IPS-18c (cell line): ENCODE results near the gene CRHR2.
A peak's percentile ranks its signal among the peaks of the same experiment; 100 is the strongest.

ENCODE experiments used
- H3K4me3 ChIP-seq: 2 replicates; pipeline ENCODE4 v1.7.0; 2013; ENCODE audit warnings: low read depth, mild to moderate bottlenecking, low read length, moderate library complexity; ENCODE audit not compliant: insufficient read depth
- H3K9me3 ChIP-seq: one replicate; pipeline ENCODE4 v1.6.1; 2013; ENCODE audit warnings: mild to moderate bottlenecking, low read length, moderate library complexity; ENCODE audit not compliant: control insufficient read depth, insufficient read depth

CRHR2 gene

DNA sequence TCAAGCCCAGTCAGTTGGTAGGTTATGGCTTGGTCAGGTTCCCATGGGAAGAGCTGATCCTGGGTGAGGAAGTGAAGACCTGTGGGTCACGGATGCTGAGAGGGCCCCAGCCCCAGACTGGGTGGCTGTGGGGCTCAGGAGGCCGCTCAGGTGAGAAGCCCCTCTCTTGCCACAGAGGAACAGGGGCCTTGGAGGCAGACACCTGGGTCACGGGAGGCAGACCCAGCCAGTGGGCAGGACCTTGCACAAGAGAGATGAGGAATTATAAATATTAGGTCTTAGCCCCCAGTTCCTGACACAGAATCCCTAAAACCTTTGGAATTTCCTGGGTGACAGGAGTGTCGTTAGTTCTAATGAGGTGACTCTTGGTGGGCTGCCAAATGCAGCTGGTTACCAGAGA is 10.6 kb upstream of the CRHR2 start:
- H3K4me3 ChIP-seq = no peak overlapping the region
- H3K9me3 ChIP-seq = no peaks in the 10 kb centered on the region

DNA sequence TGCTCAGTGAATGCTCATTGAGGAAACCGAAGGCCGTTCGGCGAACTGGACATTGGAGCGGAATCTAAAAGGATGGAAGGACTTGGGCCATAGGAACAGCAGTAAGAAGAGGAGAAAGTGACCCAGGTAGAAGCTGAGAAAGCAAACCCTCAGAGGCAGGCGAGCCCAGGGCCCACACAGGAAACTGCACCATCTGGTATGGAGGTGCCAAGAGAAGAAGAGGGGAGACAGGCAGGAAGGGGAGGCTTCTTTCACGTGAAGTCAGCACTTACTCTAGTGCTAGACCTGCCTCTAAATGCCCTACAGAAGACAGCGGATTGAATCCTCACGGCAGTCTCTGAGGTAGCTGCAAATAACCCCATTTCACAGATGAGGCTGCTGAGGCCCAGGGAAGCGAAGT is 10.2 kb upstream of the CRHR2 start:
- no peak overlapping the region for H3K4me3 ChIP-seq
- H3K9me3 ChIP-seq = no peaks in the 10 kb centered on the region

DNA sequence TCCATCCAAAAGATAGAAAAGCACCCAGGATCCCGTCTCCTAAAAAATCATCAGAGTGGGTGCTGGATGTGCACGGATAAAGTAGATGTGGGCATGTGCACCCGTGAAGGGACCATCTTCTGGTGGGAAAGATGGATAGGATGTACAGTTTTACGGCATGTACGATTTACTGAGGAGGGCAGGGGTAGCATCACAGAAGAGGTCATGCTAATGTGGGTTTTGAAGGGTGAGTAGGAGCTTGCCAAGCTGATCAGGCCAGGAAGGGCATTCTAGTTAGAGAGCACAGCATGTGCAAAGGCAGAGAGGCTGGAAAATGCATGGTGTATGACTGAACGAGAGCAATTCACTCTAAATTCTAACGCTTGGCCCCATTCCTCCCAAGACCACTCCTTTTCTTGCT is 7.8 kb upstream of the CRHR2 start:
- H3K9me3 ChIP-seq = no peaks in the 10 kb centered on the region
- H3K4me3 ChIP-seq = no peak overlapping the region

DNA sequence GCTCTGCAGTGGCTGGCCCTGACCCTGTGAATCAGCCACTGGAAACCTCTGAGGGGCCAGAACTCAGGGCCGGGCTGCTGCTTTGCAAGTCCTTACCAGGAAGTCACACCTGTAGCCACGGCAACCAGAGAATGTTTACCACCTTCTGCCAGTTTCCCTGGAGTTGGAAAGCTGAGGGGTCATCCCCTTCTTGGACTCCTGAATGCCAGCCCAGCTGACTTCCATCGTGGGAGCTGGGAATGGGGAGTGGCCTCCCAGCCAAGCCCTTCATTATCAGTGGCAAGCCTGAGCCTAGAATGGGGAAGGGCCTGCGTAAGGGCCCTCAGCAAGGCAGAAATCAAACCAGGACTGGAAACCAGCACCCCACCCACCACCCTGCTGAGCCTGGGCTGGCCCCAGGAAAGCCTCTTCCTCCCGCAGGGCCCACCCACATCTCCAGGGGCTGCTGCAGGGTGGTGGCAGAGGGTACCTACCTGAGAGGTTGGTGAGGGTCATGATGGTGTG is 6.5 kb upstream of the CRHR2 start:
- H3K4me3 ChIP-seq = no peak overlapping the region

DNA sequence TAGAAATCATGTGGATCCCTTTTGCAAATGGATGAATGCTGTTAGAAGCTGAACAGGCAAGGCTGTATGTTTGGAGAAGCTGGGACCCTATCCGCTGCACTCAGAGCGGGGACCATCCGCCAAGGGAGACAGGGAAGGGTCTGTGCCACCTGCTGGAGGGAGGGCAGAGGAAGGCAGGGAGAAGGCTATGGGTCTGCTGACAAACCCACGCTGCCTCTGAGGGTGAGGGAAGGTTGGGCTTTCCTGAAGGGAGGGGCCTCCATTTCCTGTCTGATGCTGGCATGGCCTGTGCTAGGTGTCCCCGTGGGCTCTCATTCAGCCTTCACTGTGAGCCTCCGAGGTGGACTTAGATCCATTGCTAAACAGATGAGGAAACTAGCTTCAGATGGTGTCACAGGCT is 5.3 kb upstream of the CRHR2 start:
- Histone ChIP-seq H3K4me3 (no peak overlapping the region), H3K9me3 (peaks cover under 1% of the 10 kb centered on the region)

More for the DNA sequence above, 6.5 kb upstream of the CRHR2 start:
- H3K9me3 ChIP-seq = no peaks in the 10 kb centered on the region

DNA sequence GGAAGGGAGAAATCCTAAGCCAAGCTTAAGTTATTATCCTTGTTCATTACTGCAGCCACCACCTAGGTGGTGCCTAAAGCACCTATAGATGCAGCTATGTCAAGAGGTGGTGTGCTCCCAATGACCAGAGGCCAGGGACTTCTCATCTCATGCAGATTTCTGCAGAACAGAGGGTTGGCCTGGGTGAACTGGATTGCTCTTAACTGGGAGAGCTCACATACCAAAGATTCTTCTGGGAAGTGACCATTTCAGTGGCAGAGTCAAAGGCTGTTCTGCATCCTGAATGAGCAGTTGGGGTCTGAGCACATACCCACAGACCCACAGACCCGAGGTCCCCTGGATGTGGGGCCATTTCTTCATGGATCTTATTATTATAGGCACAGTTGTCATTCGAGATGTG is 2.1 kb upstream of the CRHR2 start:
- H3K4me3 ChIP-seq = no peak overlapping the region
- peaks cover 2% of the 10 kb centered on the region for H3K9me3 ChIP-seq

DNA sequence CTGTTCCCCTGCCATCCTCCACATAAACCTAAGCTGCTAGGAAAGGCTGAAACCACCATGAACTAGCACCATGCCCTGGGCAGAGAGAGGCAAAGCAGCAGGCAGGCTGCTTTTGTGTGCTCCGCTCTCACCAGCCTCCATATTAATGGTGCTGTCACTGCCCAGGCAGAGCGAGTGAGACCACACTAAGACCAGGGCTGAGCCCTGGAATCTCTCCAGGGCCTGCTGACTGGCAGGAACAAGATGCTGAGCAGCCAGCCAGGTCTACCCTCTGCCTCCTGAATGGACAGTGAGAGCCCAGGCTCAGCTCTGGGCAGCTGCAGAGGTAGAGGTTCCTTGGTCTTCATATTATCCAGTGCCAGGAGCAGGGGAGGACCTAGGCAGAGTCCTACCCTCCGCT is 1.6 kb upstream of the CRHR2 start:
- H3K4me3 ChIP-seq = no peak overlapping the region
- peaks cover 2% of the 10 kb centered on the region for H3K9me3 ChIP-seq

DNA sequence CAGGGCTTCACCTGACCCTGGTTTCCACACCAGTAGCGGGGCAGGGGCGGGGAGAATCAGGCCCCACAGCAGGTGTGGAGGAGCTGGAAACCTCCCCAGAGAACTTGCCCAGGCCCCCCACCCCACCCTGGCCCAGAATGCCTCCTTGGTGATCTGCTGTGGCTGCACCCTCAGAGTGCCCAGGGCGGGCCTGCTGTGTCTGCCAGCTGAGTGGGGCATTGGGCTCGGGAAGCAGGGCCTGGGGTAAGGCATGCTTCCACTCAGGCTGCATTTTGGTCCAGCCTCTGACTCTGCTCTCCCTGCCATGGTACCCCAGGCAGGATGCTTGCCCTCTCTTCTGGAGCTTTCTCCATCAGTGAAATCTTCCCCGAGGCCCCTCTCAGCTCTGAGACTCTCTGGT is 1.1 kb upstream of the CRHR2 start:
- no peak overlapping the region for H3K4me3 ChIP-seq
- peaks cover 2% of the 10 kb centered on the region for H3K9me3 ChIP-seq

DNA sequence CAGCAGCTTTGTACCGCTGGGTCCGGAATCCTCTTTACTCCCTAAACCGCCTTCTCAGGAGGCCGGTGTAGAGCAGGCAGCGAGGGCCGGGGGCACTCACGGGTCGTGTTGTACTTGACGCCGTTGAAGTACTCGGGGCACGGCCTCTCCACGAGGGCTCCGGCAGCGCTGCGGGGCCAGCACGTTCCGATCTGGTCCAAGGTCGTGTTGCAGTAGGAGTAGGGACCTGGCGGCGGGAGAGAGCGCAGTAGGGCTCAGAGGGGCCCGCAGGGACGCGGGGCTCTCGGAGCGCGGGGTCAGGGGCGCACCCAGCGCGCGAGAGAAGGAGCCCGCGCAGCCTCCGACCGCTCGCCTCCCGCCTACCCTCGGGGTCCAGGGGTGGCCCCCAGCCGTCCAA is 443 bp downstream of the CRHR2 start:
- Histone ChIP-seq H3K9me3 (peaks cover 2% of the 10 kb centered on the region), H3K4me3 (peak overlapping the region; percentile 67)

DNA sequence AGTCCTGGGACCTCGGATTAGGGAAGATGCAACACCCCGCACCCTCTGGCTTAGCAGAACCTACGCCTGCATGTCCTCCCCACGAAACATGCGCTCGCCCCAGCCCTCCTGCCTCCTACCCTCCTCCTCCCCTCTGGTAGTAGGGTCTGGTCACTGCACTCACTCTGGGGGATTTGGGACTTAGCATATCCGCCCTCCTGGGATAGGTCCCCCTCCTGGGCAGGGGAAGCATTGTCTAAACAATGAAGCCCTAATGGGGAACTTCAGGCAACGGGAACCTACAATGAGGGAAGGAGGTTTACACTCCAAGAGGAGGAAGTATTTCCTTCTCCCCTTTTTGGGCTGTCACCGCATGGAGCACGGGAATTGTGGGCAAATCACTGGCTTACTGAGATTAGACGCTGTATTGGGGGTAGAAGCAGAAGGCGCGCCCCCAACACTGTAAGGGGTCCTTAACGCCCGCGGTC is 892 bp downstream of the CRHR2 start:
- H3K4me3 ChIP-seq = peak overlapping the region; percentile 67

DNA sequence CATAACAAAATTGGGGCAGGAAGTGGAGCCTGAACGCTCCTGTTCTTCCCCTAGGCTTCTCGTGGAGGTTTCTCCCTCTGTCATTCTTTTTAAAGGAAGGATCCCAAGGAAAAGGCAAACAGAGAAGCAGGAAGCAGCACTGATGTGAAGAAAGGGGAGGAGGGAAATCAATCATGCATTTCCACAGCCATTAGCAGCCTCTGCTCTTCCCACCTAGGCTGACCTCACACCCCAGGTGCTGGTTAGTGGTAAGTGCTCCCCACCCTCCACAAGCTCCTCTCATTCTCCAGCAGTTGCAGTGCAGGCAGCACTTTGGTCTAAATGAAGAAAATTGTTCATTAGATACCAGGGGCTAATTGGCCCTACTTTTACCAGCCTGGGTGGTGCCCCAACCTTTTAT is 2.6 kb downstream of the CRHR2 start:
- Histone ChIP-seq H3K4me3 (no peak overlapping the region), H3K9me3 (peaks cover 2% of the 10 kb centered on the region)

More for the DNA sequence above, 892 bp downstream of the CRHR2 start:
- H3K9me3 ChIP-seq = peaks cover 2% of the 10 kb centered on the region

DNA sequence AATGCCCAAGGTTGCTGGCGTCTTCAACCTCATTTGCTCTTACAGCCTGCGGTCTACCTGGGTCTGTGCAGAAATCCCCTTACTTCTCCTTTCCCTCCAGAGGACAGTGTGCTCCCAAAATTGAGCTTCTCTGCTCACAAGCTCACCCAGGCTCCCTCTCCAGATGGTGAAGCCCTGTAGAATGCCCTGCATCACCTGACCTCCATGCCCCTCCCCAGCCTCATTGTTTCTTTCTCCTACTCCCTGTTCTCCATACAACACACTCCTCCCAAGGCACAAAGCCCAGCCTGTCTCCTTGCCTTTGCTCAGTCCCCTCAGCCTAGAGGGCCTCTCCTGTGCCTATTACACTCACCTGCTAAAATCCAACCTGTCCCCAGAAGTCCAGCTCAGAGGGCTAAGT is 3.5 kb downstream of the CRHR2 start:
- peaks cover 2% of the 10 kb centered on the region for H3K9me3 ChIP-seq
- H3K4me3 ChIP-seq = no peak overlapping the region

DNA sequence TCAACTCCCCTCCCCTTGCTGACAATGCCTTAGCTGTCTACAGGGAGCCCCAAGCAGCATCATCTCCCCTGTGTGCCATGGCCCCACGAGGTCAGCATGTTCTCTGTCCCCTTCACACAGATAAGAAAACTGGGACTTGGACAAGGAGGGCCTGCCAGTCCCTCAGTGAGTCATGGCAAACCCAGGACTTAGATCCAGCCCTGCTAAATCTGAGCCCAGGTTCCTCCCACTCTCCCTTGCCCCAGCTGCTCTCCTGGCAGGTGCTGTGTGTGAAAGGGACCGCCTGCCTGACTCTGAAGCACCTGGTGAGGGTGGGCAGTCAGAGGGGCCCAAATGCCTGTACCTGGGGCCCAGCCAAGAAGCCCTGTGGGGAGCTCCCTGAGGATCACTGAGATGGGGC is 7.4 kb downstream of the CRHR2 start:
- H3K9me3 ChIP-seq = no peaks in the 10 kb centered on the region
- H3K4me3 ChIP-seq = no peak overlapping the region

DNA sequence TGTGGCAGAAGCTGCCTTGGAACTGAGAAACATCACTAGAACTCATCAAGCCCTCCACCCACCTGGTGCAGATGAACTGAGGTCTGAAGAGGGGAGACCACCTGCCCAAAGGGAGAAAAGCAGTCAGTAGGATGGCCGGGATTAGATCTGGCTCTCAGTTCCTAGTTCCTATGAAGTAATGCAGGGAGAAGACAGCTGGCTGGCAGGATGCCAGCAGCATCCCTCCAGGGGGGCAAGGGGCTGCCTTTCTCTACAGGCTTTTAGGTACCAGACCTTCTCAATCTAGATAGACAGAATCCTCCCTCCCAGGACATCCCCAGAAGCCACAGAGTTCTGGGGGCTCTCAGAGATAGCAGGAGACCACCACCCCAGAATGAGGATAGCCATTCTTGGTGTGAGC is 7.8 kb downstream of the CRHR2 start:
- Histone ChIP-seq H3K4me3 (no peak overlapping the region), H3K9me3 (no peaks in the 10 kb centered on the region)

DNA sequence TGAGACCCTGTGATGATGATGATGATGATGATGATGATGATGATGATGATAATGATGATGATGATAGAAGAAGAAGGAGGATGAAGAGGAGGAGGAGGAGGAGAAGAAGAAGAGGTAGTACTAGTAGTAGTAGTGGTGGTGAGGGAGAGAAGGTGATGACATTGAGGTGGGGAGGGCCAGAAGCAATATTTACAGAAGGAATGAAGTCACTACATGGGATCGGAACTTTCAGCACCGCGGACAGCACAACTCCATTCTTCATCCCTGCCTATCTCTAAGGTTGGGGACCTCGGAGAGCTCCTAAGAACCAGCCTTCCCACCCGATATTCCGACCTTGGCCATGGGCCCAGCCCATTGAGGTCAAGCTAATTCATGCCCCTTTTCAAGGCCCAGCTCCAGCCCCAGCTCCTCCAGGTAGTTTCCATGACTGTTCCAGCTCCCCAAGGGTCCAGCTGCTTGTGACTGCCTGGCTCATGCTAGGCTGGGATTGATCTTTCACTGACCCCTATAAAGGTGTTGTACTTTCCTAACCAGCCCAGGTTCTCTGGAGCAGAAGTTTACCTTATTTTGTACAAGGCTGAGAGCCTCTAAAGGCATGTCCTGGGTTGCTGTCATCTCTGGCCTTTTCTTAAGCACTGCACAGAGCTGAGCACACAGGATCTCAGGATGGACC is 10.3 kb downstream of the CRHR2 start:
- H3K9me3 ChIP-seq = no peaks in the 10 kb centered on the region
- H3K4me3 ChIP-seq = no peak overlapping the region

DNA sequence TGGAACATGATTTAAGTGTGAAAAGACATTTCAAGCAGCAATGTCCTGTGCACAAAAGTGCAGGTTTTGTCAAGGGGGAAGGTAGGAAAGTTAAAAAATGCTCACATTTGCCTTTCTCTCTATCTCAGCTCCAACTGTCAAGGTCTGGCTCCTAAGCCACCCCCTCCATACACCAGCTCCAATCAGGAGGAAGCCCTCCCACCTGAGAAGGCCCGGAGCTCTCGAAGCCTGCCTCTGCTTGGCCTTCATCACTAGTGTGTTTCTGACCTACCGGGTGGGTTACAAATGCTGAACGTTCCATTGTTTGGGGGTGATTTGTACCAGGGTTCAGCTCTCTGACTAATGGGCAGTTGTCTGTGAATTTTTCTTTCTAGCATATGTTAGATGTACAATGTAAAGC is 14.2 kb downstream of the CRHR2 start:
- Histone ChIP-seq H3K9me3 (no peaks in the 10 kb centered on the region), H3K4me3 (no peak overlapping the region)

DNA sequence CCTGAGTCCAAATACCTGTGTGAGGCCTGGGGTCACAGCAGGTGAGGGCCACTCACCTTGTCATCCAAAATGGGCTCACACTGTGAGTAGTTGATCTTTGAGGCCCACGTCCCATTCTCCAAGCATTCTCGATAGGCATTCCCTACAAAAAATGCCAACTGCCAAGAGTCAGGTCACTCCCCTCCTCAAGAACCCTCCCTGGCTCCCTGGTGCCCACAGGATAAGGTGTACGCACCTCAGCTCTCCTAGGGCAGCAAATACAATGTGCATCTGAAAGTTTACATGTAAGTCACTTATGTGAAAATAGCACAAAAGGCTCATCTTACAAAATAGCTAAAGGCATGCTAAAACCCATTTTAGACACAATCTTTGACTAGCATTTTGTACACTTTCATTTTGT is 15.1 kb downstream of the CRHR2 start:
- H3K4me3 ChIP-seq = no peak overlapping the region
- no peaks in the 10 kb centered on the region for H3K9me3 ChIP-seq

DNA sequence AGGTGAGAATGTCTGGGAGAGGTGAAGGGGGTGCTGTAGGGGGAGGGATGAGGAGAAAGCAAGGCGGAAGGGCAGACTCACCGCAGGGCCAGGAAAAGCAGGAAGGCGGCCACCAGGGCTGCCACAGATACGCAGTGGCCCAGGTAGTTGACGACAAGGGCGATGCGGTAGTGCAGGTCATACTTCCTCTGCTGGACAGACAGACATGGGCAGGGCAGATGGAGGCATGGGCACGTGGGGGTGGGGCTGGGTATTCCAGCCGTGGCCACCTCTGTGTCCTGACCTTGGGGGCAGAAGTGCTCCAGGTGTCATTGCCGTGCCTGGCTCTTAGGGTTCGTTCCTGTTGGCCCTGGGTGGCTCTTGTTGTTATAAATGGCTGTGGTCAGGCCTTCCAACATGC is 16.8 kb downstream of the CRHR2 start:
- H3K4me3 ChIP-seq = no peak overlapping the region
- no peaks in the 10 kb centered on the region for H3K9me3 ChIP-seq

DNA sequence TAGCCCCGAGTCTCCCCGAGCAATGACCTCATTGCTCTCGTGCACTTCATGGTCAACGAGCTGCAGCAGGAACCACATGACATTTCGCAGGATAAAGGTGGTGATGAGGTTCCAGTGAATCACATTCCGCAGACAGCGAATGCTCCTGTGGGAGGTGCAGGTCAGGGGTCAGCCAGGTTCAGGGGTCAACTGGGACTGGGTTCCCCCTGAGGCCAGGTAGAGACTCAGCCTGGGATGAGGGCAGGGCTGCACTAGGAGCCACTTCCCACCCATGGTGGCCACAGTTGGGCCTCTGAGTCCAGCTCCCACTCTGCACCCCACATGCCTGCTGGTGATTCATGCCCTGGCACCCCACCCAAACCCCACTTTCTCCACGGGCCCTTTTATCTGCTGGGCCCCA is 17.2 kb downstream of the CRHR2 start:
- H3K9me3 ChIP-seq = no peaks in the 10 kb centered on the region
- no peak overlapping the region for H3K4me3 ChIP-seq
